ENCODE measurements around the gene TMEM164.

DNA sequence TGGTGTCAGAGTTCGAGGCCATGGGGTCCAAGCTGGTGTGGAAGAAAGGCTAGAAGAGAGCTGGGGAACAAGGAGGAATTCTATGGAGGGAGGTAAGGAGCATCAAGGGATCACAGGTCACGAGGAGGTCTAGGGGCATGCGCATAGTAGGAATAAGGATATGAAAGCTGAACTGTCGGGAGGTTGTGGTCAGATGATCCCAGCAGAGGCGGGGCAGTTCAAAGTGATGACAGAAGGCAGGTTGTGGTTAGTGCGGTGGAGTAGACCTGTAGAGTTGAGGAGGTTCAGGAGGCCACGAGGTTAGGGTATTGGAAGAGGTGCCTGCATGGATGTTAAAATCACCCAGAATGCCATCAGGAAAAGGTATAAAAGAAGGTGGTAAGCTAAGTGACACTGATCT is 156.3 kb downstream of the TMEM164 start:
- TF ChIP-seq, protein P1, sequence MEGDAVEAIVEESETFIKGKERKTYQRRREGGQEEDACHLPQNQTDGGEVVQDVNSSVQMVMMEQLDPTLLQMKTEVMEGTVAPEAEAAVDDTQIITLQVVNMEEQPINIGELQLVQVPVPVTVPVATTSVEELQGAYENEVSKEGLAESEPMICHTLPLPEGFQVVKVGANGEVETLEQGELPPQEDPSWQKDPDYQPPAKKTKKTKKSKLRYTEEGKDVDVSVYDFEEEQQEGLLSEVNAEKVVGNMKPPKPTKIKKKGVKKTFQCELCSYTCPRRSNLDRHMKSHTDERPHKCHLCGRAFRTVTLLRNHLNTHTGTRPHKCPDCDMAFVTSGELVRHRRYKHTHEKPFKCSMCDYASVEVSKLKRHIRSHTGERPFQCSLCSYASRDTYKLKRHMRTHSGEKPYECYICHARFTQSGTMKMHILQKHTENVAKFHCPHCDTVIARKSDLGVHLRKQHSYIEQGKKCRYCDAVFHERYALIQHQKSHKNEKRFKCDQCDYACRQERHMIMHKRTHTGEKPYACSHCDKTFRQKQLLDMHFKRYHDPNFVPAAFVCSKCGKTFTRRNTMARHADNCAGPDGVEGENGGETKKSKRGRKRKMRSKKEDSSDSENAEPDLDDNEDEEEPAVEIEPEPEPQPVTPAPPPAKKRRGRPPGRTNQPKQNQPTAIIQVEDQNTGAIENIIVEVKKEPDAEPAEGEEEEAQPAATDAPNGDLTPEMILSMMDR (IDR thresholded peaks at IDR 0.05): no peak
- no peak for TF ChIP-seq POLR2A (IDR thresholded peaks at IDR 0.05)
- no peak for TF ChIP-seq EP300 (IDR thresholded peaks at IDR 0.05)
